Measurements from ENCODE around the gene LRRC26. TPM values are rescaled to one million over a fixed set of nuclear protein-coding genes. Genes with fewer than 3 reads are reported as not detected.

The LRRC26 gene
- total RNA-seq, 1 experiment from 2014 or later = 0.40 TPM

- H3K27me3 ChIP-seq (ENCODE audit: low read length) = no peaks in the 10 kb centered on the region
- no TSS peak for BruUV-seq (replicated peaks)
- peak overlapping the region; percentile 99 for H3K4me3 ChIP-seq (ENCODE audit: low read length)
- POLR2A ChIA-PET (ENCODE audit: unreplicated experiment) = no interaction called here
- peak overlapping the region; percentile 98 for H3K4me2 ChIP-seq (ENCODE audit: low read length)
- peak overlapping the region; percentile 99 for H3K9ac ChIP-seq (ENCODE audit: low read length)
- no peaks in the 10 kb centered on the region for H4K20me1 ChIP-seq (ENCODE audit: low read length)
- H3K9me3 ChIP-seq (ENCODE audit: low read length) = no peaks in the 10 kb centered on the region
- DNase-seq (no peak), ATAC-seq (no peak)
- H3K9me2 ChIP-seq (replicated peaks; ENCODE audit: low read length) = no peaks in the 10 kb centered on the region
- no peak overlapping the region for H2AFZ ChIP-seq (ENCODE audit: low read length)
- no peak overlapping the region for H3K27ac ChIP-seq (ENCODE audit: low read length)
- H3F3A ChIP-seq (ENCODE audit: low read length, unreplicated experiment) = no peaks in the 10 kb centered on the region
- TF ChIP-seq EZH2 (IDR thresholded peaks at IDR 0.05; ENCODE audit: low read length, unreplicated experiment) = no peak
- no peak for TF ChIP-seq CTCF (conservative IDR thresholded peaks at IDR 0.05; ENCODE audit: low read depth, low read length)
- no peak for TF ChIP-seq EZH2phosphoT487 (IDR thresholded peaks at IDR 0.05; ENCODE audit: borderline replicate concordance, low read length)
- H3K79me2 ChIP-seq (ENCODE audit: low read length) = peaks cover 52% of the 10 kb centered on the region
- H3K4me1 ChIP-seq (ENCODE audit: insufficient read depth, low read length) = peaks cover 20% of the 10 kb centered on the region
- CTCF ChIA-PET = no interaction called here
- intact Hi-C loops (cut with micrococcal nuclease) = no loop called here
- no peaks in the 10 kb centered on the region for H3K36me3 ChIP-seq (ENCODE audit: low read depth, low read length)
Observed at GRCh38 chr9:137206602-137207001, 36.8 kb upstream of the LRRC26 start.

DNA sequence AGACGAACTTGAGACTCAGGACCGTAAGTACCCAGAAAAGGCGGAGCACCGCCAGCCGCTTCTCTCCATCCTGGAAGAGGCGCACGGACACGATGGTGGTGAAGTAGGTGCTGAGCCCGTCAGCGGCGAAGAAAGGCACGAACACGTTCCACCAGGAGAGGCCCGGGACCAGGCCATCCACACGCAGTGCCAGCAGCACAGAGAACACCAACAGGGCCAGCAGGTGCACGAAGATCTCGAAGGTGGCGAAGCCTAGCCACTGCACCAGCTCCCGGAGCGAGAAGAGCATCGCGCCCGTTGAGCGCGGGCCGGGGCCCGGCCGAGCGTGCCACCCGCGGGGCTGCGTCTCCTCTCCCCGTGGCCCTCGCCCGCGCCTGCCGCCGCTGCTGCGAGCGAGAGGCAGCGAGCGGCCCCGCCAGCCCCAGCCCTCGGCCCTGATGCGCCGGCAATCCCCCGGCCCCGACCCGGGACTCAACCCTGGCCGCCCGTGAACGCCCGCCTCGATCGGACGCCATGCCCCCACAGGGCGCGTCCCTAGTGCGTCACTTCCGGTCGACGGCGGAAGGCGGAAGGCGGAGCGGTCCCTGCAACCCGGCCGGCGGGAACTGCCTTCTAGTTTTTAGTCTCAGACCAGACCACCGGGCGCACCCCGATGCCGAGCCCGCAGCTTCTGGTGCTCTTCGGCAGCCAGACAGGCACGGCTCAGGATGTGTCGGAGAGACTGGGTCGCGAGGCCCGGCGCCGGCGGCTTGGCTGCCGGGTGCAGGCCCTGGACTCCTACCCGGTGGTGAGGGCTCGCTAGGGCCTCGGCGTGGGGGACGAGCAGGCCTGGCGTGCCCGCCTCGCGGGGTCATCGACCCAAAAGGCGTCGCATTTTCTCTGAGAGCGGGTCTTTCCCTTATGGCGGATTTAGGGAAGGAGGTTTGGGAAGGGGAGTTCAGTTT, 35.5 kb upstream of the LRRC26 start, which contains the start of the genes NDOR1 and TMEM203:
NDOR1 (plus strand) TSS at position 575 of the 944 bp plus-strand sequence; CDS start at position 653, 78 bp downstream.
TMEM203 (minus strand) TSS at position 523 of the 944 bp plus-strand sequence; CDS start at position 289, 234 bp downstream.
- peak; percentile 44 for ATAC-seq
- DNase-seq = peak; percentile 82
- no peaks in the 10 kb centered on the region for H3K27me3 ChIP-seq (ENCODE audit: low read length)
- intact Hi-C loops (cut with micrococcal nuclease) = no loop called here
- H3K36me3 ChIP-seq (ENCODE audit: low read depth, low read length) = no peaks in the 10 kb centered on the region
- no TSS peak for BruUV-seq (replicated peaks)
- no peak for TF ChIP-seq EZH2phosphoT487 (IDR thresholded peaks at IDR 0.05; ENCODE audit: borderline replicate concordance, low read length)
- no peak for TF ChIP-seq EZH2 (IDR thresholded peaks at IDR 0.05; ENCODE audit: low read length, unreplicated experiment)
- ChIA-PET CTCF (no interaction called here), POLR2A (ENCODE audit: unreplicated experiment) (no interaction called here)
- peak within 1 kb of the TSS; percentile 99 for H3K9ac ChIP-seq (ENCODE audit: low read length)
- peak within 1 kb of the TSS; percentile 99 for H3K4me3 ChIP-seq (ENCODE audit: low read length)
- H3K9me3 ChIP-seq (ENCODE audit: low read length) = no peaks in the 10 kb centered on the region
- H3K9me2 ChIP-seq (replicated peaks; ENCODE audit: low read length) = no peaks in the 10 kb centered on the region
- H3F3A ChIP-seq (ENCODE audit: low read length, unreplicated experiment) = no peaks in the 10 kb centered on the region
- no peaks in the 10 kb centered on the region for H4K20me1 ChIP-seq (ENCODE audit: low read length)
- 0 out of 2 replicates have a peak within 1 kb of the TSS, but pooled peaks have one; percentile 20 for H3K27ac ChIP-seq (ENCODE audit: low read length)
- H3K4me2 ChIP-seq (ENCODE audit: low read length) = peak within 1 kb of the TSS; percentile 98
- peaks cover 24% of the 10 kb centered on the region for H3K4me1 ChIP-seq (ENCODE audit: insufficient read depth, low read length)
- peak within 1 kb of the TSS; percentile 74 for H2AFZ ChIP-seq (ENCODE audit: low read length)
- H3K79me2 ChIP-seq (ENCODE audit: low read length) = peaks cover 58% of the 10 kb centered on the region

- intact Hi-C loops (cut with micrococcal nuclease) = no loop called here
- Histone ChIP-seq H3K9me2 (replicated peaks; ENCODE audit: low read length) (no peaks in the 10 kb centered on the region), H3K79me2 (ENCODE audit: low read length) (peaks cover 58% of the 10 kb centered on the region), H3K4me1 (ENCODE audit: insufficient read depth, low read length) (peaks cover 24% of the 10 kb centered on the region), H3K27ac (ENCODE audit: low read length) (no peak overlapping the region), H3K4me3 (ENCODE audit: low read length) (peak overlapping the region; percentile 99), H3F3A (ENCODE audit: low read length, unreplicated experiment) (no peaks in the 10 kb centered on the region), H3K9ac (ENCODE audit: low read length) (peak overlapping the region; percentile 99), H3K27me3 (ENCODE audit: low read length) (no peaks in the 10 kb centered on the region), H2AFZ (ENCODE audit: low read length) (0 out of 2 replicates have a peak overlapping the region, but pooled peaks have one; percentile 74), H3K4me2 (ENCODE audit: low read length) (peak overlapping the region; percentile 98), H3K36me3 (ENCODE audit: low read depth, low read length) (no peaks in the 10 kb centered on the region), H3K9me3 (ENCODE audit: low read length) (no peaks in the 10 kb centered on the region), H4K20me1 (ENCODE audit: low read length) (no peaks in the 10 kb centered on the region)
- ATAC-seq (no peak), DNase-seq (no peak)
- BruUV-seq (replicated peaks) = no TSS peak
- CTCF ChIA-PET = no interaction called here
- POLR2A ChIA-PET (ENCODE audit: unreplicated experiment) = no interaction called here
- no peak for TF ChIP-seq EZH2 (IDR thresholded peaks at IDR 0.05; ENCODE audit: low read length, unreplicated experiment)
Observed at GRCh38 chr9:137204731-137205125, 34.9 kb upstream of the LRRC26 start.

Measured in PC-3 (cell line).